Loucy (cell line): Measurements from ENCODE around the gene SLC22A1.

ENCODE experiments used
- CTCF ChIP-seq: fragments of 200-600 bp; sonication (generic); conservative IDR thresholded peaks from 2 replicates; pipeline ENCODE4 v1.5.1; 2014; ENCODE audit warnings: mild to moderate bottlenecking, antibody characterized with exemption, low read length
- EZH2phosphoT487 ChIP-seq: fragments of 200-600 bp; IDR thresholded peaks from 2 replicates; pipeline ENCODE4 v1.6.1; 2018; ENCODE audit warnings: antibody characterized with exemption, mild to moderate bottlenecking, moderate library complexity, borderline replicate concordance

GRCh38 chr6:160085713-160086505 is 35.7 kb upstream of the SLC22A1 start:
- TF ChIP-seq CTCF (no peak), EZH2phosphoT487 (no peak)
